Fibroblast of villous mesenchyme (primary cell): ENCODE results near the gene GET4. TPM values are rescaled to one million over a fixed set of nuclear protein-coding genes. Genes with fewer than 3 reads are reported as not detected.
"Not testable (repeated sequence)": the region's sequence is repeated elsewhere in the genome, so short reads cannot be mapped to it uniquely, and the experiment has no call there.

Source experiments
- DNase-seq: peaks from one replicate; pipeline ENCODE4 v3.0.0-alpha.2; 2010; ENCODE audit warnings: low read depth
- H3K4me3 ChIP-seq: 2 replicates; pipeline ENCODE4 v1.5.1; 2011; ENCODE audit warnings: low read depth, mild to moderate bottlenecking, low read length
- total RNA-seq: library from RNA; depleted of rRNA; stranded (reverse); fragments of >200 nt; gene quantifications from 2 replicates; pipeline ENCODE4 v1.2.3, GENCODE V29; 2012
- TF ChIP-seq, protein P1 (sequence below): IDR thresholded peaks from 2 replicates; pipeline ENCODE4 v1.5.1; 2012; ENCODE audit warnings: low read depth, mild to moderate bottlenecking, low read length; ENCODE audit not compliant: insufficient read depth

GET4 gene
- total RNA-seq, 1 donor: 15.1 TPM

DNA sequence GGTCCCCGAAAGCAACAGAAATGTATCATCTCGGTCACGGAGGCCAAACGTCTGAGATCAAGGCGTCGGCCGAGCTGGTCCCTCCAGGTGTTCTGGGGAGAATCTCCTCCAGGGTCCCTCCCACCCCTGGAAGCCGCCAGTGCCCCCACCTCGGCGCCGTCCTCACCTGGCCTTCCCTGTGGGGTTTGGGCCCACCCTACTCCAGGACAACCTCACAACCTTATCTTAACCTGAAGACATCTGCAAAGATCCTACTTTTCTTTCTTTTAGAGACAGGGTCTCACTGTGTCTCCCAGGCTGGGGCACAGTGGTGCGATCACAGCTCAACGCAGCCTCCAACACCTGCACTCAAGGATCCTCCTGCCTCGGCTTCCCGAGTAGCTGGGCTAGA is 44.7 kb downstream of the GET4 start:
- TF ChIP-seq, protein P1, sequence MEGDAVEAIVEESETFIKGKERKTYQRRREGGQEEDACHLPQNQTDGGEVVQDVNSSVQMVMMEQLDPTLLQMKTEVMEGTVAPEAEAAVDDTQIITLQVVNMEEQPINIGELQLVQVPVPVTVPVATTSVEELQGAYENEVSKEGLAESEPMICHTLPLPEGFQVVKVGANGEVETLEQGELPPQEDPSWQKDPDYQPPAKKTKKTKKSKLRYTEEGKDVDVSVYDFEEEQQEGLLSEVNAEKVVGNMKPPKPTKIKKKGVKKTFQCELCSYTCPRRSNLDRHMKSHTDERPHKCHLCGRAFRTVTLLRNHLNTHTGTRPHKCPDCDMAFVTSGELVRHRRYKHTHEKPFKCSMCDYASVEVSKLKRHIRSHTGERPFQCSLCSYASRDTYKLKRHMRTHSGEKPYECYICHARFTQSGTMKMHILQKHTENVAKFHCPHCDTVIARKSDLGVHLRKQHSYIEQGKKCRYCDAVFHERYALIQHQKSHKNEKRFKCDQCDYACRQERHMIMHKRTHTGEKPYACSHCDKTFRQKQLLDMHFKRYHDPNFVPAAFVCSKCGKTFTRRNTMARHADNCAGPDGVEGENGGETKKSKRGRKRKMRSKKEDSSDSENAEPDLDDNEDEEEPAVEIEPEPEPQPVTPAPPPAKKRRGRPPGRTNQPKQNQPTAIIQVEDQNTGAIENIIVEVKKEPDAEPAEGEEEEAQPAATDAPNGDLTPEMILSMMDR: no peak
- DNase-seq: no peak
- H3K4me3 ChIP-seq: no peak overlapping the region

DNA sequence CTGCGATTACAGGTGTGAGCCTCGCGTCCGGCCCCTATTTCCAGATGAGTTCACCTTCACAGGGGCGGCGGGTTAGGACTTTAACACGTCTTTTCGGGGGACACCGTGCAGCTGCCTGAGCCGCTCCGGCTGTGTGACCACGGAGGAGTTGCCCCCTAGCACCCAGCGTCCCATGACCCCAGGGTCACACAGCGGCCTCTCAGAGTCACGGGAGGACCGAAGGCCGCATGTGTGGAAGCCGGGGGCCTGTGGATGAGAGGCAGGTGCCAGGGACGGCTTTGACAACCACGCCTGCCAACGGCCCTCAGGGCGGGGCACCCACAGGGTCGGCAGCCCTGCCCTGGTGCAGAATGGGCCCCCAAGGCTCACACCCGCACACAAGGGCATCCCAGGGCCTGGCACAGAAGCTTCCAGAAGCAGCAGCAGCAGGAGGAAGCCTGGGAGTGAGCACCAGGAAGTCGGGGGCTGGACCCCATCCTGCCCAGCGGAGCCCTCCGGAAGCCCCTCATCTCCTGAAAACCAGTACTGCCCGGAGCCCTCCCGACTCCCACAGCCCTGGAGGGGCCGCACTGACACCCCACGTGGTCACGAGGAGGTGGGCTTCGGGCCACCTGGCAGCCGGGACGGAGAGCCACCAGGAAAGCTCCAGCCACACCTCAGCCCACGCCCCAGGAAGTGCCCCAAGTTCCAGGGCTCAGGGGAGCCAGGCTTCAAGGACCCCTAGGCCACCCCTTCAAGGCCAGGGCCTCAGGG is 45.4 kb downstream of the GET4 start:
- DNase-seq: no peak
- no peak overlapping the region for H3K4me3 ChIP-seq
- TF ChIP-seq, protein P1: no peak

DNA sequence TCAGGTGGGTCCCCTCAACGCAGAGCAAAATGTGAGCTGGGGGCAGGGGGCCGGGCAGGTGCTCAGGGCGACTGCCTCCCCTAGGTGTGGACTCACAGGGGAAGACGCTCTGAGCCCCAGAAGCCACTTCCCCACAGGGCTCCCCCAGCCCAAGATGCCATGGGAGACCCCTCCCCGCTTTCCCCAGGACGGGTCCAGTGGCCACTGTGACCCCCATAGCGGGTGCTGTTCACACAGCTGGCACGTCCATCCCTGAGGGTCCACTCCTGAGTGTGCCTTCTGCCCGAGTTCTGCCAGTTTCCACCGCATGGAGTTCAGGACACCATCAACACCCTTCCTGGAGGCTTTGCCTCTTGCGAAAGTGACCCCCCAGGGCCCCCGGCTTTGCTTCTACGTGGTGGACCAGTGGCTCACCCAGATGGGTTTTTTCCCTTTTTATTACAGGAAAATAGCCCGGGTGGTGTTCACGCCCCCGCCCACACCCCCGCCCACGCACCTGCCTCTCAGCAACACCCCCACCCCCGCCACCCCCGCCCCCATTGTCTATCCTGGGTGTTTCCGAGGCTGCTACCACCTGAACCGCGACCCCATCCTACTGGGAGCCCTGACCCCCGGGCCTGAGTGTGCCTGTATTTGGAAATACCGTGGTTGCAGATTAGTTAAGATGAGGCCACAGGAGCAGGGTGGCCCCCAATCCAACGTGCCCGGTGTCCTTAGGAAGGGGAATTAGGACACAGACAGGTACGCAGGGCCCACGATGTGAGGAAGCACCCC is 46.2 kb downstream of the GET4 start:
- TF ChIP-seq, protein P1: no peak
- no peak overlapping the region for H3K4me3 ChIP-seq
- DNase-seq: no peak

DNA sequence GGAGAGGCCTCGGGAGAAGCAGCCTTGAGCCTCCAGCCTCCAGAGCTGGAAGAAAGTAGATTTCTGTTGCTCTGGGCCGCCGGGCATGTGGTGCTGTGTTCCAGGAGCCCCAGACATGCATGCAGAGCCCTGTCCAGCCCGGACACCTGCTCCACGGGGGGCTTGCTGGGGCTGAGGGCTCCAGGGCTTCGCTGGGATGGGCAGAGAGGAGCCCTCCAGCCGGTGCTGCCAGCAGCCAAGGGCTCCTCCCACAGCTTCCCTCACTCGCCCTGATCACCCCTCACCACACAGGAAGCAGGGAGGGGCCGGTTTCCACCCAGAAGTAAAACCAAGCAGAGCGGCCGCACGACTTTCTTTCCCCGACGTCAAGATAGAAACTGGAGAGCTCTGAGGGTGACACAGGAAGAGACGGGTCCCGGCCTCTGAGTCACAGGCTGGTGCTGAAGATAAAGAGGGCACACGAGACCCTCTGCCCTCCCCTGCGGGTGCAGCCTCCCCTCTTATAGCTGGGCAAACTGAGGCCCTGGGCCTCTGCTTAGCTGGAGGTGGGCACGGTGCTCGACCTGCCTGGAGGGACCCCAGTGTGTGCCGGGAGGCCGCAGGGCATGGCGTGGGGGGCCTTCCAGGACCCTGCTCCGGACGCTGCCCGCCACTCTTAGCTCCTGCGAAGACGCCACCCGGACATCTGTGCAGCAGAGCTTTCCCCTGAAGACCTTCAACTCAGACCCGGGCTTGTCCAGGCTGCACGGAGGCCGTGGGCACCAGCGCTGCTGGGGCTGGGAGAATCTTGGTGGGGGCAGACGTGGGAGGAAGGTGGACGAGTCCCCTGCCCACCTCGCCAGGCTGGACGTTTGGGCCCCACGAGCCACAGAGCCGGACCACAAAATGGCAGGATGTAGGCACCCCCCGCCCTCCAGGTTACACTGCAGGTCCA is 47.0 kb downstream of the GET4 start:
- no peak overlapping the region for H3K4me3 ChIP-seq
- peak; percentile 77 for DNase-seq
- TF ChIP-seq, protein P1: no peak

DNA sequence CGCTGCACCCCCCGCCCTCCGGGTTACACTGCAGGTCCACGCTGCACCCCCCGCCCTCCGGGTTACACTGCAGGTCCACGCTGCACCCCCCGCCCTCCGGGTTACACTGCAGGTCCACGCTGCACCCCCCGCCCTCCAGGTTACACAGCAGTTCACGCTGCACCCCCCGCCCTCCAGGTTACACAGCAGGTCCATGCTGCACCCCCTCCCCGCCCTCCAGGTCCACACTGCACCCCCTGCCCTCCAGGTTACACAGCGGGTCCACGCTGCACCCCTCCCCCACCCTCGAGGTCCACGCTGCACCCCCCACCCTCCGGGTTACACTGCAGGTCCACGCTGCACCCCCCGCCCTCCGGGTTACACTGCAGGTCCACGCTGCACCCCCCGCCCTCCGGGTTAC is 47.7 kb downstream of the GET4 start:
- not testable (repeated sequence) for DNase-seq, H3K4me3 ChIP-seq

DNA sequence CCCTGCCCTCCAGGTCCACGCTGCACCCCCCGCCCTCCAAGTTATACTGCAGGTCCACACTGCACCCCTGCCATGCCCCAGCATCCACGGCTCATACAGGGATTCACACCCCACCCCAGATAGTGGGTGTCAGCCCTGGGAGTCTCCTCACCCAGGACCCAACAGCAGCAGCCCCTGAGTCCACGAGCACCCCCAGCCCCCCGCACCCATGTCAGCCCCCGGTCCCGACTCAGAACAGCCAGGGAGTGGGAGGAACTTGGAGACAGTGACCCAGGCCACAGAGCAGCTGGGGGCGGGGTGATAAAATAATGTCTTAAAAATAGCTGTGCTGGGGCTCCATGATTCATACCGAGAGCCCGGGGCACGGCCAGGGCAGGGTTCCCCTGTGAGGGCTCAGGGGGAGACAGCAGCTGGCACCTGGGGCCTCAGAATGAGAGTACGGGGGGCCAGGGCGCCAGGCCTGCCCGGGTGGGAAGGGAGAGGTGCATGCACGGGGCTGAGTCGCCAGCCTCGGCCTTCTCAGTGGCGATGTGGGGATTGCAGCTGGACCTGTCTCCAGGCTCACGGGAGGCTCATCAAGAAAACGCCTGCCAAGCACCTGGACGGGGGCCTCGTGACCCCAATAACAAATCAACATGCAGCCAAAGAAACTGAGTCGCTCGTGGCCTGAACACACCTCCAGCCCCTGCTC is 48.3 kb downstream of the GET4 start:
- peak; percentile 13 for DNase-seq
- TF ChIP-seq, protein P1: no peak
- H3K4me3 ChIP-seq: no peak overlapping the region
